HEK293T (cell line): Measurements from ENCODE around the gene KRT2.

ENCODE experiments used
- FOXK2 ChIP-seq: fragments of 450-650 bp; IDR thresholded peaks from 2 replicates; pipeline ENCODE4 v1.6.1; 2016; ENCODE audit warnings: mild to moderate bottlenecking
- SP1 ChIP-seq: fragments of 450-650 bp; IDR thresholded peaks from 2 replicates; pipeline ENCODE4 v1.6.1; 2017
- SUZ12 ChIP-seq: fragments of 450-650 bp; IDR thresholded peaks from 2 replicates; pipeline ENCODE4 v1.6.1; 2016; ENCODE audit warnings: mild to moderate bottlenecking

DNA sequence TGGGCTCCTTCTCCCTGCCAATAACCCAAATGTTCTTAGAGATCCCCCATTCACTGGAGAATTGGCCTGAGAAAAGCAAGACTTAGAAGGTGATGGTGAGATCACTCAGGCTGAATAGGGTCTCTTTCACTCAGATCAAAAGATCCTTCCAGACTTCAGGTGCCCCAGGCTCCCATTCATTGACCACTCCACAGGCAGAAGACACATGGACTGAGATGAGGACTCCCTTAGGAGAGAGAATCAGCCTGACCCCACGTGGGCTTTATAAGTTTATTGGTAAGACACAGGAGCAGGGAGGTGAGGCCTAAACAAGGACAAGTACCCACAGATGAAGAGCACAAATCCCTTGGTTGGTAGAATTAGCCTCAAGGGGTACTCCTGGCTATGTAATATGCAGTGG lies 44.7 kb downstream of the KRT2 start:
- TF ChIP-seq SUZ12 (no peak), FOXK2 (no peak), SP1 (no peak)
